Thymus (tissue), 11 donors: Measurements from ENCODE around the gene RASA3. TPM values are rescaled to one million over a fixed set of nuclear protein-coding genes. Genes with fewer than 3 reads are reported as not detected.
A peak's percentile ranks its signal among the peaks of the same experiment; 100 is the strongest.

Experiments used
- DNase-seq, 9 donors: peaks; one replicate each; pipeline ENCODE4 v3.0.0-alpha.2; 2013; ENCODE audit warnings: low spot score in 9 of 9, low read depth in 6 of 9, missing footprints in 1 of 9
- H3K27ac ChIP-seq, 2 donors: one replicate each; pipeline ENCODE4 v1.5.1; 2013; ENCODE audit warnings: control low read depth in 1 of 2, low read depth in 1 of 2, low read length in 1 of 2, mild to moderate bottlenecking in 1 of 2, moderate library complexity in 1 of 2
- H3K27me3 ChIP-seq, 2 donors: one replicate each; pipeline ENCODE4 v1.5.1; 2013; ENCODE audit warnings: low read length in 1 of 2; ENCODE audit not compliant: control insufficient read depth in 2 of 2, insufficient read depth in 1 of 2
- H3K36me3 ChIP-seq, 2 donors: one replicate each; pipeline ENCODE4 v1.5.1; 2013; ENCODE audit warnings: low read length in 1 of 2, mild to moderate bottlenecking in 1 of 2, moderate library complexity in 1 of 2; ENCODE audit not compliant: control insufficient read depth in 2 of 2, insufficient read depth in 2 of 2
- H3K4me1 ChIP-seq, 2 donors: one replicate each; pipeline ENCODE4 v1.5.1; 2013; ENCODE audit warnings: low read length in 2 of 2; ENCODE audit not compliant: control insufficient read depth in 2 of 2, insufficient read depth in 2 of 2
- H3K4me3 ChIP-seq, 2 donors: one replicate each; pipeline ENCODE4 v1.5.1; 2013; ENCODE audit warnings: low read length in 2 of 2, control low read depth in 1 of 2, mild to moderate bottlenecking in 1 of 2
- H3K9me3 ChIP-seq, 2 donors: one replicate each; pipeline ENCODE4 v1.5.1; 2013; ENCODE audit warnings: low read length in 1 of 2, mild to moderate bottlenecking in 1 of 2; ENCODE audit not compliant: control insufficient read depth in 2 of 2, insufficient read depth in 1 of 2
- WGBS: extraction: QIAGEN DNeasy Blood & Tissue Kit; methylation state at CpG from one replicate; pipeline ENCODE4 v1.1.7; 2013; 5-methylcytosine and 5-hydroxymethylcytosine counted together
- polyA plus RNA-seq: library from polyadenylated mRNA; stranded (reverse); fragments of 200-250 nt; gene quantifications from one replicate; pipeline ENCODE4 v1.2.3, GENCODE V29; 2013
- total RNA-seq: library from RNA; stranded (reverse); fragments of 120-200 nt; gene quantifications from one replicate; pipeline ENCODE4 v1.2.4, GENCODE V29; 2013
- donor health status: healthy.

Gene RASA3
- total and polyA plus RNA-seq, 2 donors, result 23.8 to 25.1 TPM

- H3K36me3 ChIP-seq, result peaks cover 6 to 7% of the 10 kb centered on the region in 2 donors
- peak overlapping the region in 1 of 2 donors; percentile 69 for H3K27ac ChIP-seq
- H3K4me3 ChIP-seq, result no peak overlapping the region
- DNase-seq, result no peak
- peaks cover 24 to 61% of the 10 kb centered on the region in 2 donors for H3K4me1 ChIP-seq
- no peaks in the 10 kb centered on the region for H3K9me3 ChIP-seq
- no peaks in the 10 kb centered on the region for H3K27me3 ChIP-seq
- 95% methylated on average over 20 of the region's 20 CpGs for WGBS
These were observed 70.7 kb downstream of the RASA3 start for GRCh38 chr13:114061744-114062143.

- H3K36me3 ChIP-seq, result peaks cover 10 to 12% of the 10 kb centered on the region in 2 donors
- H3K27me3 ChIP-seq, result no peaks in the 10 kb centered on the region
- peak overlapping the region in 1 of 2 donors; percentile 15 for H3K27ac ChIP-seq
- H3K9me3 ChIP-seq, result no peaks in the 10 kb centered on the region
- 94% methylated on average over 18 of the region's 18 CpGs for WGBS
- DNase-seq, result no peak
- H3K4me1 ChIP-seq, result peaks cover 17 to 56% of the 10 kb centered on the region in 2 donors
- H3K4me3 ChIP-seq, result no peak overlapping the region
These were observed 71.4 kb downstream of the RASA3 start for GRCh38 chr13:114061047-114061446.

DNA sequence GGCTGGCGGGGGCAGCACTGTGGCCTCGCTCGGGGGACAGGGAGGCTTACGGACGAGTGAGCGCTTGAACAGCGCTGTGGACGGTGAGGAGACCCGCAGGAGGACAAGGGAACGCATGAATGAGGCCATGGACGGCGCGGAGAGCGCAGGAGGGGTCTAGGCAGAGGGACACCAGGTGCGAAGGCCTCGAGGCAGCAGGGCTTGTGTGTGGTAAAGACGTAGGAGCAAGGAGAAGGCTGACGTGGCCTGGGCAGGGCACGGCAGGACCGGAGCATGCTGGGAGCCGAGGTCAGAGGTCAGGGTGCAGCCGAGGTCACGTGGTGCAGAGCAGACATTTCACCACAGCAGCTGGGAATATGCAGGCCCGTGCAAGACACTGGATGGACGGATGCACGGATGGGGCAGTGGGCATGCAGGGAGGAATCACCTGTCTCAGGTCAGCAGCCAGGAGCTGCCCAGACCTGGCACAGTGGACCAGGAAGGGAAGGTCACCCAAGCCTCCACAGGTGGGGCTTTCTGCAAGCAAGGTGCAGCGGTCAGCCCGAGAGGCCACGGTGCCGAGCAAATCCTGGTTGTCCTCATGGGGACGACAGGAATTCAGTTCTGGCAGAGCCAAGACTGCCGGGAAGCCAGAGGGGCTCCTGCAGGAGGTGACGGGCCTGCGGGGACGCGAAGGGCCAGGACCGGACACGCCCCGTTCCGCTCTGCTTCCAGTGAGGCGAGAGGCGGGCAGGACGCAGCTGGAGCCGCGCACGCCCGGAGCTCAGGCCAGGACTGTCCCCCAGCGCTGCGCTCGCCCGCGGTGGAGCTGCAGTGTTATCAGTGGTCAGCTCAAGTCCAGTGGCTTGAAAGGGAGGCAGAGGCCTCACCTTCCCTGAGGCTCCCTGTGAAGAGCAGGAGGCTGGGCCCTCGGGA is 72.2 kb downstream of the RASA3 start:
- DNase-seq, result no peak
- H3K4me1 ChIP-seq, result peaks cover 9 to 47% of the 10 kb centered on the region in 2 donors
- peaks cover 18 to 20% of the 10 kb centered on the region in 2 donors for H3K36me3 ChIP-seq
- peak overlapping the region; percentile 26 to 55 for H3K27ac ChIP-seq
- H3K4me3 ChIP-seq, result no peak overlapping the region
- no peaks in the 10 kb centered on the region for H3K27me3 ChIP-seq
- H3K9me3 ChIP-seq, result no peaks in the 10 kb centered on the region
- WGBS, result 94% methylated on average over 53 of the region's 53 CpGs

GRCh38 chr13:114059428-114059827 is 73.0 kb downstream of the RASA3 start:
- Histone ChIP-seq H3K36me3 (peaks cover 22 to 28% of the 10 kb centered on the region in 2 donors), H3K9me3 (no peaks in the 10 kb centered on the region), H3K27ac (no peak overlapping the region), H3K4me3 (no peak overlapping the region), H3K27me3 (no peaks in the 10 kb centered on the region), H3K4me1 (peaks cover 3 to 39% of the 10 kb centered on the region in 2 donors)
- DNase-seq, result no peak
- WGBS, result 98% methylated on average over 16 of the region's 16 CpGs

DNA sequence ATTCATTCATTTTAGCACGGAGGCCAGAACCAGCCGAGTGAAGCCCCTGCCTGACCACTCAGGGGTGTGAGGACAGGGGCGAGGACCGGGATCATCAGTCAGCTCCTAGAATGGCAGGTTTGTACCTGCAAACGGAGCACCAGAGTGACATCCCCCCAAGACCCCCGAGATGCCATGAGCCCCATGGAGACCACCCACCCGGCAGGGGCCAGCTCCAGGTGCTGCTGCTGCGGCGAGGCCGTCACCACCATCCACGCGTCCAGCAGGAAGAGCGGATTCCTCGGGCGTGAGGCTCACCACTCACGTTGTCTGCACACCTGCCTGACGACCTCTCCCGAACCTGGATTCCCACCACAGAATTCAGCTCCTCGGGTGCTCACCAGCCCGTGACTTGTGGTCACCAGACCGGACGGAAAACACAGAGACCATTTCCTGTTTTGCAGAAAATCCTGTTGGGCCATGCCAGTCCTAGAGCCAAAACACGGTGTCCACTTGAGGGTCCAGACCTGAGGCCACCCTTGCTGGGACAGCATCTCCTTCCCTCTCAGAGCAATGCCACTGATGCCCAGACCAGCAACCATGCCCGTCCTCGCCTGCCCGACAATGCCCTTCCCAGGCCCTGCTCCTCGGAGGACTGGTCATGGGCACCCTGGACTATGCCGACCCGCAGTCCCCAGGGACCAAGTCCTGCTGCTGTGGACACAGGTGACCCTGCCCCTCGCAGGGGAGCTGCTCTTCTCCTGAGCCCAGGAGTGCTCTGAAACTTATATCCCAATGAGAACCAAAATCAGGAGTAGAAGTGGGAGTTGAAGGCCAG is 74.2 kb downstream of the RASA3 start:
- H3K9me3 ChIP-seq, result no peaks in the 10 kb centered on the region
- WGBS, result 95% methylated on average over 30 of the region's 30 CpGs
- H3K36me3 ChIP-seq, result peaks cover 22 to 26% of the 10 kb centered on the region in 2 donors
- DNase-seq, result no peak
- peaks cover 3 to 35% of the 10 kb centered on the region in 2 donors for H3K4me1 ChIP-seq
- no peak overlapping the region for H3K4me3 ChIP-seq
- no peaks in the 10 kb centered on the region for H3K27me3 ChIP-seq
- H3K27ac ChIP-seq, result no peak overlapping the region

GRCh38 chr13:114057166-114058050 is 75.0 kb downstream of the RASA3 start:
- no peak for DNase-seq
- Histone ChIP-seq H3K27ac (no peak overlapping the region), H3K4me1 (peaks cover 3 to 39% of the 10 kb centered on the region in 2 donors)

GRCh38 chr13:114056205-114057013 is 76.0 kb downstream of the RASA3 start:
- Histone ChIP-seq H3K27me3 (no peaks in the 10 kb centered on the region), H3K4me3 (no peak overlapping the region), H3K4me1 (peaks cover 3 to 39% of the 10 kb centered on the region in 2 donors), H3K36me3 (peaks cover 22 to 34% of the 10 kb centered on the region in 2 donors), H3K27ac (no peak overlapping the region), H3K9me3 (no peaks in the 10 kb centered on the region)
- whole genome bisulfite sequencing, result 85% methylated on average over 28 of the region's 28 CpGs
- DNase-seq, result no peak

More at GRCh38 chr13:114057166-114058050, 75.0 kb downstream of the RASA3 start:
- Histone ChIP-seq H3K9me3 (no peaks in the 10 kb centered on the region), H3K27me3 (no peaks in the 10 kb centered on the region), H3K4me3 (no peak overlapping the region), H3K36me3 (peaks cover 22 to 30% of the 10 kb centered on the region in 2 donors)
- 54% methylated on average over 23 of the region's 23 CpGs for WGBS

- Histone ChIP-seq H3K9me3 (no peaks in the 10 kb centered on the region), H3K36me3 (peaks cover 22 to 40% of the 10 kb centered on the region in 2 donors), H3K27ac (no peak overlapping the region), H3K27me3 (no peaks in the 10 kb centered on the region), H3K4me1 (peaks cover 3 to 36% of the 10 kb centered on the region in 2 donors), H3K4me3 (no peak overlapping the region)
- DNase-seq, result no peak
- WGBS, result 97% methylated on average over 19 of the region's 19 CpGs
These were observed 76.7 kb downstream of the RASA3 start for GRCh38 chr13:114055766-114056165.
